22Rv1 (cell line): ENCODE results near the gene ZBTB1.

ENCODE experiments used
- CTCF ChIP-seq: fragments of 450-650 bp; IDR thresholded peaks from 2 replicates; pipeline ENCODE4 v1.5.1; 2017; ENCODE audit warnings: mild to moderate bottlenecking
- ZFX ChIP-seq: fragments of 450-650 bp; IDR thresholded peaks from 2 replicates; pipeline ENCODE4 v1.6.1; 2017; ENCODE audit warnings: antibody characterized with exemption, borderline replicate concordance

- TF ChIP-seq CTCF = peak; percentile 70
- TF ChIP-seq ZFX = no peak
Observed at GRCh38 chr14:64478634-64479250, 25.8 kb upstream of the ZBTB1 start.
